A549 (cell line): Measurements from ENCODE around the gene CIDEB. TPM values are rescaled to one million over a fixed set of nuclear protein-coding genes. Genes with fewer than 3 reads are reported as not detected.

Experiments
- ATAC-seq, 2 experiments: fragments of 200-7000 bp in 1 of 2; fragments of >200 bp in 1 of 2; cut with Nextera tagmentation in 1 of 2; cut with Tn5 transposase in 1 of 2; 3 replicates each; pipeline versions ENCODE4 v1.8.0 to v1.9.1; 2018 to 2020; ENCODE audit warnings: mild to moderate bottlenecking in 1 of 2, moderate library complexity in 1 of 2
- CTCF ChIA-PET: fragments of 300-600 bp; sonication (Branson Sonifier 250); formaldehyde crosslinking; extraction: SDS; loops from one replicate; lab custom pipeline; 2021; ENCODE audit warnings: antibody characterized with exemption, inconsistent platforms; lab: Yijun Ruan, JAX
- POLR2A ChIA-PET: fragments of 350-600 bp; formaldehyde crosslinking; extraction: SDS; loops from one replicate; lab custom pipeline; 2021; ENCODE audit warnings: antibody characterized with exemption, inconsistent platforms; lab: Yijun Ruan, JAX
- DNase-seq, 2 experiments: peaks; one replicate each; pipeline versions ENCODE4 v3.0.0 to v3.0.0-alpha.2; 2011 to 2016; ENCODE audit warnings: low read depth in 1 of 2, low spot score in 1 of 2
- FAIRE-seq: peaks from 2 replicates; lab custom pipeline; 2011; peaks lifted over from hg19 to GRCh38; lab: Jason Lieb, UNC
- H3K27ac ChIP-seq, 2 experiments: fragments of >200 bp; sonication (Bioruptor Twin); formaldehyde crosslinking; 3 replicates each; pipeline ENCODE4 v1.5.1; 2016 to 2017
- H3K4me1 ChIP-seq: fragments of >200 bp; sonication (Bioruptor Twin); formaldehyde crosslinking; 3 replicates; pipeline ENCODE4 v1.6.1; 2016
- H3K4me2 ChIP-seq: fragments of >200 bp; sonication (Bioruptor Twin); formaldehyde crosslinking; 3 replicates; pipeline ENCODE4 v1.6.1; 2016
- H3K4me3 ChIP-seq: fragments of >200 bp; sonication (Bioruptor Twin); formaldehyde crosslinking; 3 replicates; pipeline ENCODE4 v1.5.1; 2016
- H3K9me3 ChIP-seq: fragments of >200 bp; sonication (Bioruptor Twin); formaldehyde crosslinking; 3 replicates; pipeline ENCODE4 v1.6.1; 2016
- BCL3 ChIP-seq: fragments of >200 bp; sonication (Bioruptor Twin); formaldehyde crosslinking; IDR thresholded peaks from 3 replicates; pipeline ENCODE4 v1.6.1; 2016
- BHLHE40 ChIP-seq: IDR thresholded peaks from 2 replicates; pipeline ENCODE4 v1.6.1; 2012; ENCODE audit warnings: low read depth, low read length, inconsistent platforms
- HOXA7 ChIP-seq: fragments of 250-450 bp; sonication (Bioruptor Pico); IDR thresholded peaks from 2 replicates; pipeline ENCODE4 v1.5.0; 2020; ENCODE audit warnings: mild to moderate bottlenecking, moderate library complexity
- JUN ChIP-seq, 2 experiments: fragments of >200 bp; sonication (Bioruptor Twin); formaldehyde crosslinking; IDR thresholded peaks; 2 replicates in 1 of 2; 3 replicates in 1 of 2; pipeline ENCODE4 v1.6.1; 2016 to 2017
- KDM5A ChIP-seq: fragments of 200-600 bp; sonication (generic); IDR thresholded peaks from 2 replicates; pipeline ENCODE4 v1.6.1; 2016; ENCODE audit warnings: antibody characterized with exemption, mild to moderate bottlenecking
- MAFK ChIP-seq: fragments of 450-650 bp; IDR thresholded peaks from 2 replicates; pipeline ENCODE4 v1.6.1; 2014; ENCODE audit not compliant: partially characterized antibody
- MAZ ChIP-seq: fragments of 150-350 bp; IDR thresholded peaks from 2 replicates; pipeline ENCODE4 v1.6.1; 2014; ENCODE audit warnings: antibody characterized with exemption, low read depth, low read length, borderline replicate concordance
- NPAS2 ChIP-seq: fragments of 250-450 bp; sonication (Bioruptor Pico); IDR thresholded peaks from 2 replicates; pipeline ENCODE4 v1.8.0; 2022; ENCODE audit warnings: mild to moderate bottlenecking, moderate library complexity, borderline replicate concordance
- RAD21 ChIP-seq, 2 experiments: fragments of >200 bp in 1 of 2; sonication (Bioruptor Twin) in 1 of 2; formaldehyde crosslinking in 1 of 2; IDR thresholded peaks in 1 of 2; conservative IDR thresholded peaks in 1 of 2; 2 replicates in 1 of 2; 3 replicates in 1 of 2; pipeline ENCODE4 v1.6.1; 2012 to 2018; ENCODE audit warnings: inconsistent platforms in 1 of 2
- RCOR1 ChIP-seq: fragments of 150-350 bp; IDR thresholded peaks from 2 replicates; pipeline ENCODE4 v1.6.1; 2014; ENCODE audit warnings: antibody characterized with exemption, low read length, low read depth
- SMC3 ChIP-seq: fragments of >200 bp; sonication (Bioruptor Twin); formaldehyde crosslinking; IDR thresholded peaks from 3 replicates; pipeline ENCODE4 v1.6.1; 2018; ENCODE audit warnings: inconsistent platforms
- USF2 ChIP-seq: fragments of 450-650 bp; IDR thresholded peaks from 2 replicates; pipeline ENCODE4 v1.6.1; 2014; ENCODE audit warnings: antibody characterized with exemption
- WGBS: methylation state at CpG from one replicate; pipeline ENCODE4 v1.1.6; 2017; ENCODE audit errors: missing lambda C conversion rate; 5-methylcytosine and 5-hydroxymethylcytosine counted together
- polyA plus RNA-seq, 4 experiments: library from polyadenylated mRNA; depleted of rRNA in 3 of 4; stranded (reverse); fragments of >200 nt; fragmentation: RNase III in 1 of 4; extraction: RNeasy Plus Mini Kit Qiagen cat#74134 plus additional on column Dnase treatment in 1 of 4; gene quantifications; 2 replicates in 3 of 4; 3 replicates in 1 of 4; pipeline ENCODE4 v1.2.3, GENCODE V29; 2011 to 2017
- TF ChIP-seq, protein P1 (sequence below): IDR thresholded peaks from 2 replicates; pipeline ENCODE4 v1.6.1; 2012
- TF ChIP-seq, protein P2 (sequence below): fragments of >200 bp; sonication (Bioruptor Twin); formaldehyde crosslinking; IDR thresholded peaks from 3 replicates; pipeline ENCODE4 v1.5.1; 2016
- TF ChIP-seq, protein P3 (sequence below): fragments of 200-600 bp; sonication (generic); IDR thresholded peaks from 2 replicates; pipeline ENCODE4 v1.6.1; 2016; ENCODE audit warnings: antibody characterized with exemption, mild to moderate bottlenecking, moderate library complexity

The CIDEB gene
- polyA plus RNA-seq, 2 of the 4 experiments (the other 2 are of a cell fraction), result 0.31 to 0.79 TPM

DNA sequence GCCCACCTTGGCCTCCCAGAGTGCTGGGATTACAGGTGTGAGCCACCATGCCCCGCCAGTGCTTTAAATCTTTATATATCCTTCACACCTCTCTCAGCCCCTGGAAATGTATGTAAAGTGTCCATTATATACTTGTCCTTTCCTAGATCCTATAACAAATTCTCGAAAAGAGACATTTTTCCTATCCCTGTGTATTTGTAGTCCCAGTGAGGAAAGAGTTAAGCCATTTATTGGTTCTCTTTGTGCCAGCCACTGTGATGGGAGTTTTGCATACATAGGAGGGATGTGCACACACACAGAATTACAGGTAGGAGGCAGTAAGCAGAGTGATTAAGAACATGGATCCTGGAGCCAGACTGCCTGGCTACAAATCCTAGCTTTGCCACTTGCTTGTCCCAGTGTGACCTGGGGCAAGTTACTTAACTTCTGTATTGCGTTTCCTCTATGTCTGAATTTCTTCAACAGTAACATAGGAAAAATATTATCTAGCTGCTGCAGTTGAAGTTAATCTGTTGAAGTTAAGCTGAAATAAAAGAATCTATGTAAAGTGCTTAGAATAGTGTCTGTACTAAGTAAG is 34.3 kb downstream of the CIDEB start:
- FAIRE-seq (no peak), DNase-seq (peak; percentile 32 to 43)
- 0 out of 3 replicates have a peak, but pooled peaks cover 5% of the 10 kb centered on the region for H3K4me1 ChIP-seq
- TF ChIP-seq, protein P1, sequence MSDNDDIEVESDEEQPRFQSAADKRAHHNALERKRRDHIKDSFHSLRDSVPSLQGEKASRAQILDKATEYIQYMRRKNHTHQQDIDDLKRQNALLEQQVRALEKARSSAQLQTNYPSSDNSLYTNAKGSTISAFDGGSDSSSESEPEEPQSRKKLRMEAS, result no peak
- TF ChIP-seq USF2 (no peak), KDM5A (no peak), BHLHE40 (no peak), HOXA7 (CRISPR knock-in tag) (no peak), JUN (IDR thresholded peaks at IDR 0.05) (no peak)
- TF ChIP-seq, protein P2, sequence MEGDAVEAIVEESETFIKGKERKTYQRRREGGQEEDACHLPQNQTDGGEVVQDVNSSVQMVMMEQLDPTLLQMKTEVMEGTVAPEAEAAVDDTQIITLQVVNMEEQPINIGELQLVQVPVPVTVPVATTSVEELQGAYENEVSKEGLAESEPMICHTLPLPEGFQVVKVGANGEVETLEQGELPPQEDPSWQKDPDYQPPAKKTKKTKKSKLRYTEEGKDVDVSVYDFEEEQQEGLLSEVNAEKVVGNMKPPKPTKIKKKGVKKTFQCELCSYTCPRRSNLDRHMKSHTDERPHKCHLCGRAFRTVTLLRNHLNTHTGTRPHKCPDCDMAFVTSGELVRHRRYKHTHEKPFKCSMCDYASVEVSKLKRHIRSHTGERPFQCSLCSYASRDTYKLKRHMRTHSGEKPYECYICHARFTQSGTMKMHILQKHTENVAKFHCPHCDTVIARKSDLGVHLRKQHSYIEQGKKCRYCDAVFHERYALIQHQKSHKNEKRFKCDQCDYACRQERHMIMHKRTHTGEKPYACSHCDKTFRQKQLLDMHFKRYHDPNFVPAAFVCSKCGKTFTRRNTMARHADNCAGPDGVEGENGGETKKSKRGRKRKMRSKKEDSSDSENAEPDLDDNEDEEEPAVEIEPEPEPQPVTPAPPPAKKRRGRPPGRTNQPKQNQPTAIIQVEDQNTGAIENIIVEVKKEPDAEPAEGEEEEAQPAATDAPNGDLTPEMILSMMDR, result no peak
- TF ChIP-seq, all 56 proteins: peak for 0
- ChIA-PET POLR2A (interaction anchor here (1.4 kb wide), 1 partner anchor 31 kb away, joined by 8 read pairs; the partner anchor contains the start of gene TINF2), CTCF (interaction anchor here (1.1 to 34.0 kb wide), 4 partner anchors 8 to 58 kb away, joined by 3 to 469 read pairs (median 44); partner anchors contain the start of genes CIDEB, DHRS1, LTB4R and LTB4R2)
- H3K4me2 ChIP-seq, result no peak overlapping the region
- no peaks in the 10 kb centered on the region for H3K9me3 ChIP-seq
- H3K27ac ChIP-seq, result no peak overlapping the region
- no peak for ATAC-seq
- no peak overlapping the region for H3K4me3 ChIP-seq
- 79% methylated on average over 3 of the region's 3 CpGs for WGBS

DNA sequence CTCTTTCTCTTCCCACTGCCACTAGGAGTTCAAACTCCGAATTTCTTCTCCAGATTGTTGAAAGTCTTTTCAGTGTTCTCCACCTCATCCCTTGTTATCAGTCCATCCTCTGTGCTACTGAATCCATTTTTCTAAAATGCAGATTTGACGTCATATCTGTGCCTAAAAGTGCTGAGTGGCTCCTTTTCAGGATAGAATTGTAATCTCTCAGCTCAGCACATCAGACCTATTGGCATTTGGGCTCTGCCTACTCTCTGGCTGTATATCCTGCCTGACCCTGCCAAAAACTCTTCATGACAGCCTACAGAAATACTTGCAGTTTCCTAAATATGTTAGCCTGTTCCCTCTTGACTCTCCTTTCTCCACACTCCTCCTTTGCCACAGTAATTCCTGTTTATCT is 35.3 kb downstream of the CIDEB start:
- Histone ChIP-seq H3K4me2 (peak overlapping the region; percentile 85; the same call in 2 of the 3 replicates), H3K4me1 (0 out of 3 replicates have a peak, but pooled peaks cover 5% of the 10 kb centered on the region), H3K4me3 (no peak overlapping the region), H3K27ac (no peak overlapping the region), H3K9me3 (no peaks in the 10 kb centered on the region)
- DNase-seq (no peak), FAIRE-seq (no peak), ATAC-seq (no peak)
- TF ChIP-seq MAFK (peak; percentile 85), MAZ (no peak)
- WGBS, result 86% methylated on average over 2 of the region's 2 CpGs
- CTCF ChIA-PET, result interaction anchor here (1.5 to 34.0 kb wide), 8 partner anchors 10 to 165 kb away, joined by 4 to 469 read pairs (median 8); partner anchors contain the start of genes CIDEB, DHRS1, LTB4R and LTB4R2
- POLR2A ChIA-PET, result interaction anchor here (1.3 kb wide), 1 partner anchor 77 kb away, joined by 5 read pairs; the partner anchor contains the start of gene TM9SF1

GRCh38 chr14:24271834-24272263 is 35.9 kb downstream of the CIDEB start:
- WGBS, result 10% methylated on average over 3 of the region's 3 CpGs
- FAIRE-seq (no peak), ATAC-seq (no peak; a peak in 1 of 6 replicates), DNase-seq (no peak)
- H3K4me2 ChIP-seq, result peak overlapping the region; percentile 85
- peak overlapping the region; percentile 59 for H3K4me3 ChIP-seq
- H3K27ac ChIP-seq, result peak overlapping the region; percentile 89 to 97
- H3K9me3 ChIP-seq, result no peaks in the 10 kb centered on the region
- ChIA-PET CTCF (interaction anchor here (1.3 to 34.0 kb wide), 11 partner anchors 10 to 165 kb away, joined by 3 to 469 read pairs (median 5); partner anchors contain the start of genes CIDEB, DHRS1, LTB4R and LTB4R2), POLR2A (interaction anchor here (0.6 to 1.9 kb wide), 21 partner anchors 8 to 171 kb away, joined by 3 to 53 read pairs (median 5); partner anchors contain the start of genes CIDEB, DHRS1, NOP9 and SDR39U1)
- TF ChIP-seq RAD21 (conservative IDR thresholded peaks at IDR 0.05 in 1 of 2, IDR thresholded peaks at IDR 0.05 in 1 of 2), result no peak
- 0 out of 3 replicates have a peak, but pooled peaks cover 5% of the 10 kb centered on the region for H3K4me1 ChIP-seq

DNA sequence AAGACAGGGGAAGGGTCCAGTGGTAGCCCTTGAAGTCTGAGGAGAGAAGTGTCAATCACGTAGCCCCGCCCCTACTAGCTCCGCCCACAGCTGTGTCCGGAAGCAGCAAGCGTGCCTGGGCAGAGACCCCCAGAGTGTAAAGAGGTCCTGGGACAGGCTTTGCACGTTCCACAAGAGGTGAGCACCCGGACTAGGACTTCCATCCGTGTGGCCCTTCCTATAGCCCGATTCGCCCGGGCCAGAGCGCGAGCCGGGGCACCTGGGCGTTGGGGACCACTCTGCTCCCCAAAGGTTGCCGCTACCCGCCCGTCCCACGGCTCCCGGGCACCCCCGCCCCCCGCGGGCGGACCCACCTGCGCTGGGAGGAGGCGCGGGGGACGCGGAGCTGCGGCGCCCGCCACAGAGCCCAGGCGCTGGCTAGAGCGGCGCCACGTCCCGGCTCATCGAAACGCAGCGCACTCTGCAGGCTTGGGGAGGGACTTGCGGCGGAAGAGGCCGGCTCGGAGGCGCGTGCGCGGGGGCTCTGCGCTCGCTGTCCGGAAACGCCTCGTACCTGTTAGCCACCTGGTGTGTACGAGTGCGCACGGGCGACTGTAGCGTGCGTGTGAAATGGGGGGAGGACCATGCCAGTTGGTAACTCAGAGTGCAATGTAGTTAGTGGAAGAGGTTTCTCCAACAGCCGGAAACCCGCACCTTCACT is 36.5 kb downstream of the CIDEB start, which contains the start of gene RABGGTA:
RABGGTA (minus strand) TSS at position 464 of the 700 bp plus-strand sequence. CDS start 482 bp downstream, outside the sequence.
- H3K4me3 ChIP-seq, result peak within 1 kb of the TSS; percentile 59
- H3K4me2 ChIP-seq, result peak within 1 kb of the TSS; percentile 85
- no peak for FAIRE-seq
- no peaks in the 10 kb centered on the region for H3K9me3 ChIP-seq
- 5% methylated on average over 19 of the region's 61 CpGs for WGBS
- CTCF ChIA-PET, result interaction anchor here (1.0 to 34.0 kb wide), 14 partner anchors 9 to 166 kb away, joined by 3 to 469 read pairs (median 5); partner anchors contain the start of genes CIDEB, DHRS1, LTB4R and LTB4R2
- peak within 1 kb of the TSS; percentile 89 to 97 for H3K27ac ChIP-seq
- POLR2A ChIA-PET, result interaction anchor here (0.6 to 1.9 kb wide), 28 partner anchors 9 to 171 kb away, joined by 3 to 53 read pairs (median 4); partner anchors contain the start of genes CBLN3, CHMP4A, CIDEB and DHRS1
- DNase-seq, result peak; percentile 91 to 93
- ATAC-seq, result peak; percentile 91 to 98
- 0 out of 3 replicates have a peak, but pooled peaks cover 5% of the 10 kb centered on the region for H3K4me1 ChIP-seq
- no peak for TF ChIP-seq SMC3
- TF ChIP-seq, protein P3, sequence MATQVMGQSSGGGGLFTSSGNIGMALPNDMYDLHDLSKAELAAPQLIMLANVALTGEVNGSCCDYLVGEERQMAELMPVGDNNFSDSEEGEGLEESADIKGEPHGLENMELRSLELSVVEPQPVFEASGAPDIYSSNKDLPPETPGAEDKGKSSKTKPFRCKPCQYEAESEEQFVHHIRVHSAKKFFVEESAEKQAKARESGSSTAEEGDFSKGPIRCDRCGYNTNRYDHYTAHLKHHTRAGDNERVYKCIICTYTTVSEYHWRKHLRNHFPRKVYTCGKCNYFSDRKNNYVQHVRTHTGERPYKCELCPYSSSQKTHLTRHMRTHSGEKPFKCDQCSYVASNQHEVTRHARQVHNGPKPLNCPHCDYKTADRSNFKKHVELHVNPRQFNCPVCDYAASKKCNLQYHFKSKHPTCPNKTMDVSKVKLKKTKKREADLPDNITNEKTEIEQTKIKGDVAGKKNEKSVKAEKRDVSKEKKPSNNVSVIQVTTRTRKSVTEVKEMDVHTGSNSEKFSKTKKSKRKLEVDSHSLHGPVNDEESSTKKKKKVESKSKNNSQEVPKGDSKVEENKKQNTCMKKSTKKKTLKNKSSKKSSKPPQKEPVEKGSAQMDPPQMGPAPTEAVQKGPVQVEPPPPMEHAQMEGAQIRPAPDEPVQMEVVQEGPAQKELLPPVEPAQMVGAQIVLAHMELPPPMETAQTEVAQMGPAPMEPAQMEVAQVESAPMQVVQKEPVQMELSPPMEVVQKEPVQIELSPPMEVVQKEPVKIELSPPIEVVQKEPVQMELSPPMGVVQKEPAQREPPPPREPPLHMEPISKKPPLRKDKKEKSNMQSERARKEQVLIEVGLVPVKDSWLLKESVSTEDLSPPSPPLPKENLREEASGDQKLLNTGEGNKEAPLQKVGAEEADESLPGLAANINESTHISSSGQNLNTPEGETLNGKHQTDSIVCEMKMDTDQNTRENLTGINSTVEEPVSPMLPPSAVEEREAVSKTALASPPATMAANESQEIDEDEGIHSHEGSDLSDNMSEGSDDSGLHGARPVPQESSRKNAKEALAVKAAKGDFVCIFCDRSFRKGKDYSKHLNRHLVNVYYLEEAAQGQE, result no peak
- peak; percentile 75; the same call in 1 of the 3 replicates for TF ChIP-seq BCL3
- TF ChIP-seq, protein P1, result peak; percentile 92
- no peak for TF ChIP-seq RCOR1
- no peak for TF ChIP-seq NPAS2
